ENCODE data around the gene CREB3.

Gene CREB3
- 31.1 to 36.4 reads per million in 2 experiments for total RNA-seq

GRCh38 chr9:35732185-35732799 lies at the start of gene CREB3, which contains the start of gene TLN1:
TSS of gene CREB3 (plus strand) at chr9:35732666. CDS start at chr9:35732773, 107 bp downstream.
TSS of gene TLN1 (minus strand) at chr9:35732195. CDS start at chr9:35725694, 6,501 bp downstream.
- DNase-seq (ENCODE audit: low read depth): peak; percentile 93

GRCh38 chr9:35683323-35683722 lies 49.1 kb upstream of the CREB3 start:
- no peak for DNase-seq (ENCODE audit: low read depth)

- no peak for DNase-seq (ENCODE audit: low read depth)
These were observed 47.5 kb upstream of the CREB3 start for GRCh38 chr9:35684921-35685320.

- no peak for DNase-seq (ENCODE audit: low read depth)
These were observed 47.0 kb upstream of the CREB3 start for GRCh38 chr9:35685506-35685905.

GRCh38 chr9:35686222-35687203 lies 46.0 kb upstream of the CREB3 start:
- no peak for DNase-seq (ENCODE audit: low read depth)

- DNase-seq (ENCODE audit: low read depth): no peak
These were observed 45.2 kb upstream of the CREB3 start for GRCh38 chr9:35687306-35687705.

- no peak for DNase-seq (ENCODE audit: low read depth)
These were observed 44.4 kb upstream of the CREB3 start for GRCh38 chr9:35687972-35688557.

GRCh38 chr9:35688558-35689541 lies 43.6 kb upstream of the CREB3 start:
- no peak for DNase-seq (ENCODE audit: low read depth)

- DNase-seq (ENCODE audit: low read depth): no peak
These were observed 42.7 kb upstream of the CREB3 start, which contains the start of gene TPM2 for GRCh38 chr9:35689542-35690293. TSS of gene TPM2 (minus strand) at chr9:35689925. CDS start at chr9:35689817, 108 bp downstream.

- no peak for DNase-seq (ENCODE audit: low read depth)
These were observed 42.2 kb upstream of the CREB3 start for GRCh38 chr9:35690294-35690613.

GRCh38 chr9:35690614-35691333 lies 41.7 kb upstream of the CREB3 start:
- peak; percentile 6 for DNase-seq (ENCODE audit: low read depth)

- DNase-seq (ENCODE audit: low read depth): no peak
These were observed 41.2 kb upstream of the CREB3 start for GRCh38 chr9:35691334-35691650.

- no peak for DNase-seq (ENCODE audit: low read depth)
These were observed 40.6 kb upstream of the CREB3 start for GRCh38 chr9:35691757-35692301.

- no peak for DNase-seq (ENCODE audit: low read depth)
These were observed 36.5 kb upstream of the CREB3 start for GRCh38 chr9:35695943-35696401.

GRCh38 chr9:35696520-35697215 lies 35.8 kb upstream of the CREB3 start:
- DNase-seq (ENCODE audit: low read depth): peak; percentile 28

- DNase-seq (ENCODE audit: low read depth): no peak
These were observed 35.0 kb upstream of the CREB3 start for GRCh38 chr9:35697486-35697885.

GRCh38 chr9:35698231-35698630 lies 34.2 kb upstream of the CREB3 start:
- no peak for DNase-seq (ENCODE audit: low read depth)

GRCh38 chr9:35700031-35700430 lies 32.4 kb upstream of the CREB3 start:
- no peak for DNase-seq (ENCODE audit: low read depth)

GRCh38 chr9:35700942-35701341 lies 31.5 kb upstream of the CREB3 start:
- DNase-seq (ENCODE audit: low read depth): no peak

Measured in T follicular helper cell (primary cell).